GM10266 (cell line): ENCODE results near the gene PDE4A.
"Not testable (repeated sequence)": the region's sequence is repeated elsewhere in the genome, so short reads cannot be mapped to it uniquely, and the experiment has no call there.

Experiments
- DNase-seq: peaks from one replicate; pipeline ENCODE4 v3.0.0; 2012; ENCODE audit errors: extremely low spot score
- CTCF ChIP-seq: IDR thresholded peaks from 2 replicates; pipeline ENCODE4 v1.5.1; 2012; ENCODE audit warnings: mild to moderate bottlenecking, low read depth; ENCODE audit not compliant: control insufficient read depth, insufficient read depth; ENCODE audit errors: missing control alignments

The PDE4A gene

GRCh38 chr19:10454267-10454666, 33.9 kb downstream of the PDE4A start:
- no peak for DNase-seq
- no peak for TF ChIP-seq CTCF

- DNase-seq: not testable (repeated sequence)
Measured at GRCh38 chr19:10458733-10459132, 38.4 kb downstream of the PDE4A start.

- no peak for DNase-seq
- TF ChIP-seq CTCF: no peak
Measured at GRCh38 chr19:10460714-10461046, 40.3 kb downstream of the PDE4A start.

- DNase-seq: peak; percentile 97
- TF ChIP-seq CTCF: no peak
Measured at GRCh38 chr19:10461047-10461949, 41.0 kb downstream of the PDE4A start.

GRCh38 chr19:10462042-10462441, 41.7 kb downstream of the PDE4A start:
- not testable (repeated sequence) for DNase-seq

GRCh38 chr19:10462557-10462956, 42.2 kb downstream of the PDE4A start:
- no peak for TF ChIP-seq CTCF
- DNase-seq: no peak

- no peak for TF ChIP-seq CTCF
- DNase-seq: no peak
Measured at GRCh38 chr19:10464456-10464855, 44.1 kb downstream of the PDE4A start.

- DNase-seq: no peak
- no peak for TF ChIP-seq CTCF
Measured at GRCh38 chr19:10467104-10467706, 46.9 kb downstream of the PDE4A start.
